ENCODE data around the gene ASAP2.

Gene ASAP2

DNA sequence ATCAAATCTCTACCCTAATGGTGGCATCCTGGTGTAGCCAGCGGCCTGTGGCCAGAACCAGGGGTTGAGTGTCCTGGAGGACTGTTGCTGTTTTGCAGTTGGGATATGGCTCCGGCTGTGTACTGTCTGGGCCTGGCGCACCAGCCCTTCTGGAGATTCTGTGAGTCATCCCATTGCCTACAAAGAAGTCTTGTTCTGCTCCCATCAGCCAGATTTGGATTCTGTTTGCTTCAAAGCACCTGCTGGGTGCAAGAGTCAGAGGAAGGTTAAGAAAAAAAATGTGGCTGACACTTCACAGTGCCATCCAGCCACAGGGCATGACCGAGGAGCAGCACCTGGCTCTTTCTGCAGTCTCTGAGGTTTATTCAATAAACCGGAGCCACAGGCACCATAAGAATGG is 41.0 kb upstream of the ASAP2 start:
- DNase-seq (ENCODE audit: insufficient read length, low spot score) = no peak
- FAIRE-seq = no peak
- TF ChIP-seq, protein P1, sequence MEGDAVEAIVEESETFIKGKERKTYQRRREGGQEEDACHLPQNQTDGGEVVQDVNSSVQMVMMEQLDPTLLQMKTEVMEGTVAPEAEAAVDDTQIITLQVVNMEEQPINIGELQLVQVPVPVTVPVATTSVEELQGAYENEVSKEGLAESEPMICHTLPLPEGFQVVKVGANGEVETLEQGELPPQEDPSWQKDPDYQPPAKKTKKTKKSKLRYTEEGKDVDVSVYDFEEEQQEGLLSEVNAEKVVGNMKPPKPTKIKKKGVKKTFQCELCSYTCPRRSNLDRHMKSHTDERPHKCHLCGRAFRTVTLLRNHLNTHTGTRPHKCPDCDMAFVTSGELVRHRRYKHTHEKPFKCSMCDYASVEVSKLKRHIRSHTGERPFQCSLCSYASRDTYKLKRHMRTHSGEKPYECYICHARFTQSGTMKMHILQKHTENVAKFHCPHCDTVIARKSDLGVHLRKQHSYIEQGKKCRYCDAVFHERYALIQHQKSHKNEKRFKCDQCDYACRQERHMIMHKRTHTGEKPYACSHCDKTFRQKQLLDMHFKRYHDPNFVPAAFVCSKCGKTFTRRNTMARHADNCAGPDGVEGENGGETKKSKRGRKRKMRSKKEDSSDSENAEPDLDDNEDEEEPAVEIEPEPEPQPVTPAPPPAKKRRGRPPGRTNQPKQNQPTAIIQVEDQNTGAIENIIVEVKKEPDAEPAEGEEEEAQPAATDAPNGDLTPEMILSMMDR (IDR thresholded peaks at IDR 0.05; ENCODE audit: insufficient read depth, missing control alignments) = no peak

DNA sequence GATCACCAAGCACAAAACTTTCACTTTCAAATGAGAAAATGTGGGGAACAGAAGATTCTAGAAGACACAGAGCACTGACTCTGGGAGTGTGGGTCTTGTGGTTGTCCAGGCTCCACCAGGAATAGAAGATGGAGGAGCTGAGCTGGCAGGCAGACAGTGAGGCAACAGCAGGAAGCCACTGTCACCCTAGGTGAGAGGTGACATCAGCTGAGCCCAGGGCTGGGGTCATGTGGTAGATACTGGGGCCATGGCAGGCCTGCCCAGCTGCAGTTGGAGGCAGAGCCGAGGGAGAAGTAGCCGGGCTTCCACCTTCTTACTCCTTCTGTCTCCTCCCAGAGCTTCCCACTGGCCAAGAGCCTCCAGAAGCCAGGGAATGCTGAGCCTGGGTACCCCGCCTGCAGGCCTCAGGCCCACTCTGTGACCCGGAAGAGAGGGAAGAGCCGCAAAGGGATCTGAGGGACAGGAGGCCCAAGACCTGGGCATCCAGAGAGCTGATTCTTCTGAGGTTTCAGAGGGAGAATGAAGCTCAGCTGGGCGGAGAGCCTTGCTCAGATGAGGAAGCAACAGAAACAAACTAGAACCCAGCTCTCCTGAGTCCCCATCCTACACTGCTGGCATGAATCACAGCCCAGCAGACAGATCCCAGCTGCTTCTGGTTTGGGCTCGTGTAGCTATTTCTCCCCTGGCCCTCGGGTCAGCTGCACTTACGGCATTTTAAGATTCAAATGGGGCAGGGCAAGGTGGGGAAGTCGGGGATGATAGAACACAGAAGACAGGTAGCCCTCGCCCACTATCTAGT is 39.8 kb upstream of the ASAP2 start:
- no peak for DNase-seq (ENCODE audit: insufficient read length, low spot score)
- FAIRE-seq = no peak
- TF ChIP-seq, protein P1 (IDR thresholded peaks at IDR 0.05; ENCODE audit: insufficient read depth, missing control alignments) = no peak

DNA sequence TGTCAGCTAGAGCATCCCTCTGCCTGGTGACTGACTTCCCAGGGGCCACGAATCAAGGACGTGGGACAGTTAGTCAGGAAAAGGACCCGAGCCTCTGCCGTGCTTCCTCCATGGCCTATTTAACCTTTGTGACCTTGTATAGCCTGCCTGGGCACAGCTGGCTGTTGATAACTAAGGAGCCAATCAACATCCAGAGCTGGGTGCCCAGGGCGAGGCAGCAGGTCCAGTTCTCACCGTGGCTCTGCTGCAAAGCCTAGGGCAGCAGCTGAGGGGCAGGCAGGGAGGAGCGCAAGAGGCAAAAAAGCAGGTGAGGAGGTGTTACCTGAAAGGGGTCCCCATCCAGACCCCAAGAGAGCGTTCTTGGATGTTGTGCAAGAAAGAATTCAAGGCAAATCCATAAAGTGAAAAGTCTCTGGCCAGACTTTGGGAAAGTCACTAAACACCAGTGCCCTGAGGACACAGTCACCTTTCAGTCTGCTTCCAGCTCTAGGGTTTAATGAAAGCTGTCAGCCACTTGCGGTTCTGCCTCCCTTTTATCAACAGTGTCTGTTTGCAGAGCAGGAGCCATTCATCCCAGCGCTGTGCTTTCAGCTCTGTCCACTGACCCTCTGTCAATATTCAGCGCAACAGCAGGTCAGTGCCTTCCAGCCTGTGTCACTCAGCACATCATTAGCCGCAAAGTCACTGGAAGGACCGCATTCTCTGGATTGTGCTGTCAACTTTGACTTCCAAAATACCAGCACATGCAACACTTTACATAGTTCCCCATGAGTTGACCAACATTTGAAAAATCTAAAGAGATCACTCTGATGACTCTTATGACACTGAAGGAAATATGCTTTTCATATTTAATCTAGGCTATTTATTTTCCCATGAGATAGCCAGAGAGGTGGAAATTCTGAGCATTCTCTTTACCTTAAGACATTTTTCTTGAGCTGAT is 38.6 kb upstream of the ASAP2 start:
- FAIRE-seq (no peak), DNase-seq (ENCODE audit: insufficient read length, low spot score) (no peak)
- TF ChIP-seq, protein P1 (IDR thresholded peaks at IDR 0.05; ENCODE audit: insufficient read depth, missing control alignments) = no peak

DNA sequence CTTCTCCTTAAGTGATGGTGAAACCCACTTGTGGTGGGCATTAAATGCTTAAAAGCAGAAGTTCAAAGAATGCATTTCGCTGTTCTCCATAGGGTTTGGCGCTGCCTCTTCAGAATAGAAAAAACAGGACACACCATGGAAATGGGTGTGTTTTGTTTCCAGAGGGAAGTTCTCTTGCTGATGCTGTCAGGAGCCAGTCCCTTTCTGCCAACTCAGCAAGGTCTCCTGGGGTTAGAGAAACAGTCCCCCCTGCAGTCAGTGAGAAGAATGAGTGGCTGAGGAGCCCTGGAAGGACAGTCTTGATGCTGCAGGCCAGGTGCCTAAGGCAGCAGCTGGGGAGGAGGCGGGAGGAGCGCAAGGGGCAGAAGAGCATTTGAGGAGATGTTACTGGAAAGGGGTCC is 37.8 kb upstream of the ASAP2 start:
- FAIRE-seq (no peak), DNase-seq (ENCODE audit: insufficient read length, low spot score) (no peak)
- TF ChIP-seq, protein P1 (IDR thresholded peaks at IDR 0.05; ENCODE audit: insufficient read depth, missing control alignments) = no peak

DNA sequence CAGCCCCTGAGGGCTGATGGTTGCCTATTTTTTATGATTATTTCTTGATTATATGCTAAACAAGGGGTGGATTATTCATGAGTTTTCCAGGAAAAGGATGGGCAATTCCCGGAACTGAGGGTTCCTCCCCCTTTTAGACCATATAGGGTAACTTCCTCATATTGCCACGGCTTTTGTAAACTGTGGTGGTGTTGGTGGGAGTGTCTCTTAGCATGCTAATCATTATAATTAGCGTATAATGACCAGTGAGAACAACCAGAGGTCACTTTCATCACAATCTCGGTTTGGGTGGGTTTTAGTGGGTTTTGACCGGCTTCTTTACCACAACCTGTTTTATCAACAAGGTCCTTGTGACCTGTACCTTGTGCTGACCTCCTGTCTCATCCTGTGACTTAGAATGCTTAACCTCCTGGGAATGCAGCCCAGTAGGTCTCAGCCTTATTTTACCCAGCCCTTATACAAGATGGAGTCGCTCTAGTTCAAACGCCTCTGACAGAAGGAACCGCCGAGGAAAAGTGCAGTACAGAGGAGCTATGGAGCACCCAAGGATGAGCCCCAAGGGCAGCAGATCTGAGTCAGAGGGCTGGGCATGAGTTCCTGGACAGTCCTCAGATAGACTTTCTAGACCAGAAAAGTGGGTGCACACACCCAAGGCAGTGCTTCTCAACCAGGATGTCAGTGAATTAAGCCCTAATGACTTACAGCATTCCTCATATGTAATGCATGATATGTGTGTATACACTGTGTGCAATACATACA is 37.1 kb upstream of the ASAP2 start:
- DNase-seq (ENCODE audit: insufficient read length, low spot score) (no peak), FAIRE-seq (no peak)
- TF ChIP-seq, protein P1 (IDR thresholded peaks at IDR 0.05; ENCODE audit: insufficient read depth, missing control alignments) = no peak

DNA sequence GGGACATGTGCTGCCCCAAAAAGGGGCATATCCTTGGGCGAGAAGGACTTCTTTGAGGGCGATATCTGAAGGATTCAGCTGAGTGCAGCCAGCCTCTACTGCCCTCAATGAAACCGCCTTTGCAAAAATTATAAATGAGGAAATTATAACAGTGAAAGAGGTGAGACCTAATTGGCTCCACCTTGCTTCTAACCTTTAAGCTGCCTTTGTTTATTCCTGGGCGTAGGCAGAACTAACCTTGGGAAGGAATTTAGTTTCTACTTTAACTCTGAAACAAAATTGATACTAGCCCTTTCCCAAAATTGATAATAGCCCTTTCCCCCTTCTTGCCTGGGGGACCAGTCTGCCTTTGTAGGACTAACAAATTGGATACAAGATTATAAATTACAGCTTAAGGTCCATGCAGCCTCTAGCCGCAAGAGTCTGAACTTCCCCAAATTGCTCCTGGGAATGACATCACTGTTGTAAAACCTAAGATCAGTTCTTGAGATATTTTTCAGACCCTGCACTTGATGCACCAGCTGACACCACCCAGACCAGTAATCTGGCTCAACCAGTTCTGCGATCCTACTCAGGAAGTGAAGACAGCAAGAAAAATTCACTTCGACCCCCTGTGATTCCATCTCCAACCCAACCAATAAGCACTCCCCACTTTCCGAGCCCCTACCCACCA is 36.0 kb upstream of the ASAP2 start:
- DNase-seq (ENCODE audit: insufficient read length, low spot score) (no peak), FAIRE-seq (no peak)
- TF ChIP-seq, protein P1 (IDR thresholded peaks at IDR 0.05; ENCODE audit: insufficient read depth, missing control alignments) = no peak
